Measurements from ENCODE around the gene TRIM24.

Gene TRIM24

DNA sequence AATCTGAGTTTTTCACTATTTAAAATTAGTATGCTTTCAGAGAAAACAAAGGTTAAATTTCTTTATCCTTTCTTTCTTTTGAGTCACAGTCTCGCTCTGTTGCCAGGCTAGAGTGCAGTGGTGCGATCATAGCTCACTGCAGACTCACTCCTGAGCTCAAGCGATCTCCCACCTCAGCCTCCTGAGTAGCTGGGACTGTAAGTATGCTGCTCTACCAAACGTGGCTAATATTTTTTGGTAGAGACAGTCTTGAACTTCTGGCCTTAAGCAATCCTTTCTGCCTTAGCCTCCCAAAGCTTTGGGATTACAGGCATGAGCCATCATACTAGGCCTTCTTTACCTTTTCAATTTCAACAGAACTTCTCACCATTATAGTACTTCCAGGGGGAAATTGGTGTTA, 113.7 kb downstream of the TRIM24 start:
- TF ChIP-seq, protein P1, sequence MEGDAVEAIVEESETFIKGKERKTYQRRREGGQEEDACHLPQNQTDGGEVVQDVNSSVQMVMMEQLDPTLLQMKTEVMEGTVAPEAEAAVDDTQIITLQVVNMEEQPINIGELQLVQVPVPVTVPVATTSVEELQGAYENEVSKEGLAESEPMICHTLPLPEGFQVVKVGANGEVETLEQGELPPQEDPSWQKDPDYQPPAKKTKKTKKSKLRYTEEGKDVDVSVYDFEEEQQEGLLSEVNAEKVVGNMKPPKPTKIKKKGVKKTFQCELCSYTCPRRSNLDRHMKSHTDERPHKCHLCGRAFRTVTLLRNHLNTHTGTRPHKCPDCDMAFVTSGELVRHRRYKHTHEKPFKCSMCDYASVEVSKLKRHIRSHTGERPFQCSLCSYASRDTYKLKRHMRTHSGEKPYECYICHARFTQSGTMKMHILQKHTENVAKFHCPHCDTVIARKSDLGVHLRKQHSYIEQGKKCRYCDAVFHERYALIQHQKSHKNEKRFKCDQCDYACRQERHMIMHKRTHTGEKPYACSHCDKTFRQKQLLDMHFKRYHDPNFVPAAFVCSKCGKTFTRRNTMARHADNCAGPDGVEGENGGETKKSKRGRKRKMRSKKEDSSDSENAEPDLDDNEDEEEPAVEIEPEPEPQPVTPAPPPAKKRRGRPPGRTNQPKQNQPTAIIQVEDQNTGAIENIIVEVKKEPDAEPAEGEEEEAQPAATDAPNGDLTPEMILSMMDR (IDR thresholded peaks at IDR 0.05): no peak

GRCh38 chr7:138575897-138576428, 115.9 kb downstream of the TRIM24 start:
- TF ChIP-seq, protein P1 (IDR thresholded peaks at IDR 0.05): no peak

GRCh38 chr7:138579136-138579535, 119.1 kb downstream of the TRIM24 start:
- TF ChIP-seq, protein P1 (IDR thresholded peaks at IDR 0.05): no peak

- TF ChIP-seq, protein P1 (IDR thresholded peaks at IDR 0.05): no peak
These were observed 119.6 kb downstream of the TRIM24 start for GRCh38 chr7:138579671-138580070.

DNA sequence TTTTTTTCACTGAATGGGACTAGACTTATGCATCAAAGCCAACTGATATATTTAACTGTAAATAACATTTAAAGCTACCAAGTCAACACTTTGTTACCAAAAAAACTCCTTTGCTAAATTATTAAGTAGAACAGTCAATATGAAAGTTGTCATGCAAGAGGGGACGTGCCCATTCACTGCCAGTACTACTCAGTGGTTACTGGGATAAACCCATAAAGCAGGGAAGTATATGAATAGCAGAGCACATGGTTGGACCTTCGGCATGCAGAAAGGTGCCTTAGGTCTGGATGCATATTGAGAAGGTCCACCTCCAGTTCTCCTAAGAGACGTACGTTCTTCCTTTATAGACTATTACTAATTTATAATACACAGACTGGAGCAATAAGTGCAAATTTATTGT, 121.0 kb downstream of the TRIM24 start:
- TF ChIP-seq, protein P1 (IDR thresholded peaks at IDR 0.05): no peak

DNA sequence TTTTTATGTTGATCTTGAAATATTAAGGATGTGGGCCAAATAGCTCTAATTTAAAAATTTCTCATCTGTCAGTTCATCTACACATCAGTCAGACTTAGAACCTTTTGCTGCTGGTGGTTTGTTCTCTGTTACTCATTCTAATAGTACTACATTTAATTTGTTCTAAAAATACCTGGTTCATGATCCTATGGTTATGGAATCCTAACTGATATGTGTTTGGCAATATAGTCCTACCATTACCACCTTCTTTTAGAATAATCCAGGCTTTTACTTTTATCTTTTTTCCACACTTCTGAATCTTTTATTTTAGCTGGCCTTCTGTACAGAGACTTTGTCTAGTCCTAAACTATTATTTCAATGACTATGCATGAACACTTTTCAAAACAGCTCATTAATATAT, 124.2 kb downstream of the TRIM24 start:
- TF ChIP-seq, protein P1 (IDR thresholded peaks at IDR 0.05): no peak

DNA sequence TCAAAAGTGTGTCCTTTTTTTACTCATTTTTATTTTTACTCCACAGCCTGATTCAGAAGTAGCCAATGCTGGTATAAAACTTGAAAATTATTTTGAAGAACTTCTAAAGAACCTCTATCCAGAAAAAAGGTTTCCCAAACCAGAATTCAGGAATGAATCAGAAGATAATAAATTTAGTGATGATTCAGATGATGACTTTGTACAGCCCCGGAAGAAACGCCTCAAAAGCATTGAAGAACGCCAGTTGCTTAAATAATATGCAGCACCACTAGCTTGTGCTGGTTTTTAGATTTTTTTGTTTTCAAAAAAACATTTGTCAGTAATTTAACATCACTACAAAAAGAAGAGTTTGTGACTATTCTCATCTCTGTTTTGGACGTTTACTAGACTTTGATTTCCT, 124.6 kb downstream of the TRIM24 start:
- TF ChIP-seq, protein P1 (IDR thresholded peaks at IDR 0.05): no peak
